T-helper 1 cell treated with Interleukin-12 subunit alpha and Interleukin-12 subunit beta and Interleukin-4 antibody, amounts not matched to agents 30 μg/mL and 1 μg/mL, for 36 hours (primary cell): Measurements from ENCODE around the gene KRT7.
"Not testable (repeated sequence)": the region's sequence is repeated elsewhere in the genome, so short reads cannot be mapped to it uniquely, and the experiment has no call there.

Experiments
- H3K27ac Mint-ChIP-seq: one replicate; pipeline ENCODE4 v1.8.0; 2021; ENCODE audit warnings: mild to moderate bottlenecking, mixed read lengths
- H3K27me3 Mint-ChIP-seq: one replicate; pipeline ENCODE4 v1.8.0; 2021; ENCODE audit warnings: low read depth, mixed read lengths
- H3K36me3 Mint-ChIP-seq: one replicate; pipeline ENCODE4 v1.8.0; 2021; ENCODE audit warnings: low read depth, mixed read lengths
- H3K4me1 Mint-ChIP-seq: one replicate; pipeline ENCODE4 v1.8.0; 2021; ENCODE audit warnings: low read depth, mixed read lengths
- H3K4me3 Mint-ChIP-seq: one replicate; pipeline ENCODE4 v1.8.0; 2021; ENCODE audit warnings: mild to moderate bottlenecking, moderate library complexity, mixed read lengths
- H3K9me3 Mint-ChIP-seq: one replicate; pipeline ENCODE4 v1.8.0; 2021; ENCODE audit warnings: mixed read lengths

KRT7 gene

GRCh38 chr12:52254965-52255751 is 22.1 kb downstream of the KRT7 start:
- no peak overlapping the region for H3K27ac Mint-ChIP-seq
- H3K27me3 Mint-ChIP-seq = peaks cover 50% of the 10 kb centered on the region
- H3K36me3 Mint-ChIP-seq = peaks cover 54% of the 10 kb centered on the region
- peaks cover 31% of the 10 kb centered on the region for H3K4me1 Mint-ChIP-seq
- H3K4me3 Mint-ChIP-seq = no peak overlapping the region
- no peaks in the 10 kb centered on the region for H3K9me3 Mint-ChIP-seq

GRCh38 chr12:52255926-52256583 is 23.0 kb downstream of the KRT7 start:
- H3K27ac Mint-ChIP-seq = no peak overlapping the region

GRCh38 chr12:52256584-52256935 is 23.5 kb downstream of the KRT7 start:
- peaks cover 30% of the 10 kb centered on the region for H3K4me1 Mint-ChIP-seq
- H3K27me3 Mint-ChIP-seq = peaks cover 62% of the 10 kb centered on the region

More at GRCh38 chr12:52255926-52256583, 23.0 kb downstream of the KRT7 start:
- Mint-ChIP-seq H3K4me1 (peaks cover 33% of the 10 kb centered on the region), H3K9me3 (no peaks in the 10 kb centered on the region), H3K36me3 (peaks cover 57% of the 10 kb centered on the region), H3K4me3 (no peak overlapping the region), H3K27me3 (peaks cover 59% of the 10 kb centered on the region)

GRCh38 chr12:52257074-52257551 is 24.1 kb downstream of the KRT7 start:
- H3K27ac Mint-ChIP-seq = no peak overlapping the region
- H3K9me3 Mint-ChIP-seq = no peaks in the 10 kb centered on the region
- H3K4me1 Mint-ChIP-seq = peaks cover 24% of the 10 kb centered on the region
- H3K4me3 Mint-ChIP-seq = no peak overlapping the region
- peaks cover 65% of the 10 kb centered on the region for H3K27me3 Mint-ChIP-seq
- H3K36me3 Mint-ChIP-seq = peaks cover 57% of the 10 kb centered on the region

More at GRCh38 chr12:52256584-52256935, 23.5 kb downstream of the KRT7 start:
- Mint-ChIP-seq H3K9me3 (no peaks in the 10 kb centered on the region), H3K36me3 (peaks cover 56% of the 10 kb centered on the region), H3K27ac (no peak overlapping the region), H3K4me3 (no peak overlapping the region)

- H3K4me1 Mint-ChIP-seq = peaks cover 20% of the 10 kb centered on the region
- H3K36me3 Mint-ChIP-seq = peaks cover 54% of the 10 kb centered on the region
- H3K9me3 Mint-ChIP-seq, H3K4me3 Mint-ChIP-seq, H3K27ac Mint-ChIP-seq: not testable (repeated sequence)
- H3K27me3 Mint-ChIP-seq = peaks cover 70% of the 10 kb centered on the region
Measured at GRCh38 chr12:52257922-52258321, 24.9 kb downstream of the KRT7 start.

- H3K36me3 Mint-ChIP-seq = peaks cover 49% of the 10 kb centered on the region
- no peak overlapping the region for H3K4me3 Mint-ChIP-seq
- H3K4me1 Mint-ChIP-seq = peaks cover 16% of the 10 kb centered on the region
- H3K27me3 Mint-ChIP-seq = peaks cover 71% of the 10 kb centered on the region
- no peaks in the 10 kb centered on the region for H3K9me3 Mint-ChIP-seq
- H3K27ac Mint-ChIP-seq = no peak overlapping the region
Measured at GRCh38 chr12:52258335-52258901, 25.4 kb downstream of the KRT7 start.

GRCh38 chr12:52259657-52260243 is 26.7 kb downstream of the KRT7 start:
- Mint-ChIP-seq H3K4me1 (peaks cover 12% of the 10 kb centered on the region), H3K36me3 (peaks cover 47% of the 10 kb centered on the region), H3K9me3 (no peaks in the 10 kb centered on the region), H3K4me3 (no peak overlapping the region), H3K27me3 (peaks cover 71% of the 10 kb centered on the region), H3K27ac (no peak overlapping the region)

- H3K4me1 Mint-ChIP-seq = peaks cover 12% of the 10 kb centered on the region
- H3K36me3 Mint-ChIP-seq = peaks cover 47% of the 10 kb centered on the region
- no peak overlapping the region for H3K4me3 Mint-ChIP-seq
- peaks cover 62% of the 10 kb centered on the region for H3K27me3 Mint-ChIP-seq
- H3K27ac Mint-ChIP-seq = peak overlapping the region; percentile 47
- no peaks in the 10 kb centered on the region for H3K9me3 Mint-ChIP-seq
Measured at GRCh38 chr12:52260361-52261207, 27.5 kb downstream of the KRT7 start.

- H3K36me3 Mint-ChIP-seq = peaks cover 43% of the 10 kb centered on the region
- peaks cover 61% of the 10 kb centered on the region for H3K27me3 Mint-ChIP-seq
- no peaks in the 10 kb centered on the region for H3K9me3 Mint-ChIP-seq
- H3K4me3 Mint-ChIP-seq = no peak overlapping the region
- H3K4me1 Mint-ChIP-seq = peaks cover 11% of the 10 kb centered on the region
- no peak overlapping the region for H3K27ac Mint-ChIP-seq
Measured at GRCh38 chr12:52261208-52261484, 28.1 kb downstream of the KRT7 start.

GRCh38 chr12:52262286-52262685 is 29.2 kb downstream of the KRT7 start:
- H3K27me3 Mint-ChIP-seq = peaks cover 49% of the 10 kb centered on the region
- H3K4me1 Mint-ChIP-seq = peaks cover 11% of the 10 kb centered on the region
- no peak overlapping the region for H3K27ac Mint-ChIP-seq
- H3K36me3 Mint-ChIP-seq = peaks cover 41% of the 10 kb centered on the region
- no peaks in the 10 kb centered on the region for H3K9me3 Mint-ChIP-seq
- no peak overlapping the region for H3K4me3 Mint-ChIP-seq

GRCh38 chr12:52263761-52264434 is 30.9 kb downstream of the KRT7 start:
- Mint-ChIP-seq H3K27me3 (peaks cover 38% of the 10 kb centered on the region), H3K4me3 (no peak overlapping the region), H3K9me3 (no peaks in the 10 kb centered on the region), H3K36me3 (peaks cover 44% of the 10 kb centered on the region), H3K4me1 (peaks cover 11% of the 10 kb centered on the region), H3K27ac (no peak overlapping the region)

GRCh38 chr12:52264435-52264825 is 31.4 kb downstream of the KRT7 start:
- Mint-ChIP-seq H3K4me3 (no peak overlapping the region), H3K27me3 (peaks cover 32% of the 10 kb centered on the region), H3K9me3 (no peaks in the 10 kb centered on the region), H3K36me3 (peaks cover 41% of the 10 kb centered on the region), H3K27ac (no peak overlapping the region), H3K4me1 (peaks cover 11% of the 10 kb centered on the region)

GRCh38 chr12:52266514-52266913 is 33.5 kb downstream of the KRT7 start:
- no peaks in the 10 kb centered on the region for H3K9me3 Mint-ChIP-seq
- peaks cover 30% of the 10 kb centered on the region for H3K36me3 Mint-ChIP-seq
- H3K4me1 Mint-ChIP-seq = peaks cover under 1% of the 10 kb centered on the region
- H3K27me3 Mint-ChIP-seq = peaks cover 25% of the 10 kb centered on the region
- H3K4me3 Mint-ChIP-seq = no peak overlapping the region
- H3K27ac Mint-ChIP-seq = no peak overlapping the region

- Mint-ChIP-seq H3K4me3 (no peak overlapping the region), H3K9me3 (no peaks in the 10 kb centered on the region), H3K27ac (no peak overlapping the region), H3K27me3 (peaks cover 27% of the 10 kb centered on the region), H3K4me1 (no peaks in the 10 kb centered on the region), H3K36me3 (peaks cover 25% of the 10 kb centered on the region)
Measured at GRCh38 chr12:52267266-52267665, 34.2 kb downstream of the KRT7 start.
